Activated T-cell treated with anti-CD3 and anti-CD28 coated beads for 1 hour (primary cell): ENCODE results near the gene SNX15.
"Not testable (repeated sequence)": the region's sequence is repeated elsewhere in the genome, so short reads cannot be mapped to it uniquely, and the experiment has no call there.

ENCODE experiments used
- DNase-seq: peaks from one replicate; pipeline ENCODE4 v3.0.0-alpha.2; 2020; ENCODE audit warnings: low read depth

The SNX15 gene

GRCh38 chr11:65016705-65017104, 10.5 kb upstream of the SNX15 start:
- DNase-seq, result no peak

- DNase-seq, result no peak
Observed at GRCh38 chr11:65017937-65018336, 9.3 kb upstream of the SNX15 start.

- DNase-seq, result no peak
Observed at GRCh38 chr11:65019824-65020223, 7.4 kb upstream of the SNX15 start.

- DNase-seq, result no peak
Observed at GRCh38 chr11:65021003-65021402, 6.2 kb upstream of the SNX15 start.

- no peak for DNase-seq
Observed at GRCh38 chr11:65021509-65021908, 5.7 kb upstream of the SNX15 start.

- not testable (repeated sequence) for DNase-seq
Observed at GRCh38 chr11:65023502-65023901, 3.7 kb upstream of the SNX15 start.

- no peak for DNase-seq
Observed at GRCh38 chr11:65026810-65027209, 429 bp upstream of the SNX15 start.

GRCh38 chr11:65032216-65032615, 5.0 kb downstream of the SNX15 start:
- DNase-seq, result no peak

GRCh38 chr11:65034423-65034822, 7.2 kb downstream of the SNX15 start:
- no peak for DNase-seq

- DNase-seq, result no peak
Observed at GRCh38 chr11:65035579-65035978, 8.3 kb downstream of the SNX15 start.

- no peak for DNase-seq
Observed at GRCh38 chr11:65036931-65037330, 9.7 kb downstream of the SNX15 start.

GRCh38 chr11:65040520-65040846, 13.2 kb downstream of the SNX15 start:
- DNase-seq, result no peak

GRCh38 chr11:65040847-65041622, 13.8 kb downstream of the SNX15 start, which contains the start of gene SAC3D1:
TSS of gene SAC3D1 (plus strand) at chr11:65041210. CDS start at chr11:65041293, 83 bp downstream.
- peak; percentile 76 for DNase-seq

GRCh38 chr11:65042891-65043290, 15.7 kb downstream of the SNX15 start:
- no peak for DNase-seq

GRCh38 chr11:65043881-65044501, 16.8 kb downstream of the SNX15 start:
- no peak for DNase-seq

- DNase-seq, result no peak
Observed at GRCh38 chr11:65045061-65045460, 17.8 kb downstream of the SNX15 start.

GRCh38 chr11:65045728-65046127, 18.5 kb downstream of the SNX15 start:
- no peak for DNase-seq

- no peak for DNase-seq
Observed at GRCh38 chr11:65047581-65048422, 20.6 kb downstream of the SNX15 start.

GRCh38 chr11:65051398-65051858, 24.2 kb downstream of the SNX15 start:
- DNase-seq, result no peak

GRCh38 chr11:65053827-65054508, 26.7 kb downstream of the SNX15 start:
- no peak for DNase-seq

- DNase-seq, result no peak
Observed at GRCh38 chr11:65055538-65055937, 28.3 kb downstream of the SNX15 start.

- no peak for DNase-seq
Observed at GRCh38 chr11:65056999-65057398, 29.8 kb downstream of the SNX15 start.
